ENCODE measurements around the gene SLC25A39. TPM values are rescaled to one million over a fixed set of nuclear protein-coding genes. Genes with fewer than 3 reads are reported as not detected.
A peak's percentile ranks its signal among the peaks of the same experiment; 100 is the strongest.

Gene SLC25A39
- total and polyA plus RNA-seq, 2 of the 4 experiments (the other 2 are of a cell fraction): 49.1 to 99.7 TPM

- 0 out of 2 replicates have a peak overlapping the region, but pooled peaks have one; percentile 17 for H3K56ac ChIP-seq (ENCODE audit: extremely low read depth, insufficient read depth, low read length)
- H2BK5ac ChIP-seq (ENCODE audit: low read depth, low read length, poor library complexity, severe bottlenecking): no peak overlapping the region
- no peak overlapping the region for H4K91ac ChIP-seq (ENCODE audit: insufficient read depth, low read depth, low read length)
- H2AK9ac ChIP-seq (replicated peaks; ENCODE audit: low read depth, low read length, poor library complexity): peak overlapping the region; percentile 93
- H2BK20ac ChIP-seq (ENCODE audit: low read depth, low read length): no peak overlapping the region
- ChIA-PET CTCF (interaction anchor here (0.5 to 1.5 kb wide), 9 partner anchors 12 to 177 kb away, joined by 3 to 4 read pairs (median 3); no protein-coding TSS in a partner anchor), POLR2A (ENCODE audit: unreplicated experiment) (no interaction called here)
- peaks cover 9% of the 10 kb centered on the region for H3K36me3 ChIP-seq (ENCODE audit: control insufficient read depth, insufficient read depth, low read length)
- no CpG with 5 or more reads among the region's 21 CpGs for WGBS, 2 experiments (ENCODE audit: extremely low coverage in 2 of 2, insufficient read length in 1 of 2)
- BruUV-seq (replicated peaks): no TSS peak
- H3K9me3 ChIP-seq (ENCODE audit: control insufficient read depth, insufficient read depth, low read length): no peaks in the 10 kb centered on the region
- H3K4ac ChIP-seq (ENCODE audit: low read depth, low read length): peak overlapping the region; percentile 24; the same call in 1 of the 2 replicates
- H2AFZ ChIP-seq (replicated peaks; ENCODE audit: low read length, poor library complexity): peak overlapping the region; percentile 76
- no peak overlapping the region for H2BK120ac ChIP-seq (ENCODE audit: low read depth, low read length)
- peak overlapping the region; percentile 5; the same call in 1 of the 2 replicates for H2AK5ac ChIP-seq (ENCODE audit: low read depth, low read length)
- peaks cover 11% of the 10 kb centered on the region; the same call in 1 of the 2 replicates for H4K20me1 ChIP-seq (ENCODE audit: insufficient read depth, low read length)
- H3K9ac ChIP-seq (ENCODE audit: low read depth, low read length): peak overlapping the region; percentile 72
- dilution Hi-C loops (cut with HindIII; ENCODE audit: low sequenced_read_pairs, unreplicated experiment) (no loop called here), intact Hi-C loops (cut with micrococcal nuclease) (loop anchor here (5.0 kb wide), 1 partner anchor 143 kb away; no protein-coding TSS in a partner anchor), in situ Hi-C loops (cut with MboI; ENCODE audit: low sequenced_read_pairs) (no loop called here)
- H3K9me1 ChIP-seq (ENCODE audit: insufficient read depth, low read length): peaks cover 10% of the 10 kb centered on the region; the same call in 1 of the 2 replicates
- H4K8ac ChIP-seq (ENCODE audit: low read depth in 2 of 2, low read length in 2 of 2): peak overlapping the region in 1 of 2 experiments; percentile 37; a peak in 1 of 4 replicates
- H3K4me3 ChIP-seq (ENCODE audit: insufficient read depth, low read depth, low read length): peak overlapping the region; percentile 56
- H2BK15ac ChIP-seq (ENCODE audit: low read depth, low read length): no peak overlapping the region
- no peaks in the 10 kb centered on the region for H3K27me3 ChIP-seq (ENCODE audit: control insufficient read depth, insufficient read depth, low read length)
- H3K23ac ChIP-seq (ENCODE audit: low read depth, low read length): peak overlapping the region; percentile 61
- H3K4me1 ChIP-seq (ENCODE audit: control insufficient read depth, insufficient read depth, low read length): peaks cover 4% of the 10 kb centered on the region; the same call in 1 of the 2 replicates
- H3K18ac ChIP-seq (ENCODE audit: low read depth, low read length): no peak overlapping the region
- H3K4me2 ChIP-seq (ENCODE audit: low read depth, low read length): peak overlapping the region; percentile 74
- TF ChIP-seq SMC3 (IDR thresholded peaks at IDR 0.05; ENCODE audit: low read depth, low read length) (peak; percentile 45), MAZ (IDR thresholded peaks at IDR 0.05; ENCODE audit: borderline replicate concordance, low read depth, low read length) (peak; percentile 23; the same call in 1 of the 2 replicates), RAD21 (IDR thresholded peaks at IDR 0.05; ENCODE audit: low read length) (peak; percentile 57), CTCF (conservative IDR thresholded peaks at IDR 0.05; ENCODE audit: low read depth, low read length) (peak; percentile 55), POLR2A (IDR thresholded peaks at IDR 0.05; ENCODE audit: low read depth, low read length) (no peak)
- peak overlapping the region; percentile 7; the same call in 1 of the 2 replicates for H3K27ac ChIP-seq (ENCODE audit: insufficient read depth, low read length)
- peak overlapping the region; percentile 6; the same call in 1 of the 2 replicates for H4K5ac ChIP-seq (ENCODE audit: low read depth, low read length)
- H3K14ac ChIP-seq (replicated peaks; ENCODE audit: low read depth, low read length): peak overlapping the region; percentile 44
- peak; percentile 18 for ATAC-seq (ENCODE audit: low read depth)
- DNase-seq: peak; percentile 59
- H3K79me1 ChIP-seq (ENCODE audit: low read depth in 1 of 2, low read length in 2 of 2): peaks cover 5 to 27% of the 10 kb centered on the region in 2 experiments
These were observed 20.9 kb upstream of the SLC25A39 start for GRCh38 chr17:44345454-44346026.

All from IMR-90 (cell line).